A549 (cell line): Measurements from ENCODE around the gene RPL29. TPM values are rescaled to one million over a fixed set of nuclear protein-coding genes. Genes with fewer than 3 reads are reported as not detected.

Experiments
- ATAC-seq, 2 experiments: fragments of 200-7000 bp in 1 of 2; fragments of >200 bp in 1 of 2; cut with Nextera tagmentation in 1 of 2; cut with Tn5 transposase in 1 of 2; 3 replicates each; pipeline versions ENCODE4 v1.8.0 to v1.9.1; 2018 to 2020; ENCODE audit warnings: mild to moderate bottlenecking in 1 of 2, moderate library complexity in 1 of 2
- CTCF ChIA-PET: fragments of 300-600 bp; sonication (Branson Sonifier 250); formaldehyde crosslinking; extraction: SDS; loops from one replicate; lab custom pipeline; 2021; ENCODE audit warnings: antibody characterized with exemption, inconsistent platforms; lab: Yijun Ruan, JAX
- POLR2A ChIA-PET: fragments of 350-600 bp; formaldehyde crosslinking; extraction: SDS; loops from one replicate; lab custom pipeline; 2021; ENCODE audit warnings: antibody characterized with exemption, inconsistent platforms; lab: Yijun Ruan, JAX
- DNase-seq, 2 experiments: peaks; one replicate each; pipeline versions ENCODE4 v3.0.0 to v3.0.0-alpha.2; 2011 to 2016; ENCODE audit warnings: low read depth in 1 of 2, low spot score in 1 of 2
- FAIRE-seq: peaks from 2 replicates; lab custom pipeline; 2011; peaks lifted over from hg19 to GRCh38; lab: Jason Lieb, UNC
- H3K27ac ChIP-seq, 2 experiments: fragments of >200 bp; sonication (Bioruptor Twin); formaldehyde crosslinking; 3 replicates each; pipeline ENCODE4 v1.5.1; 2016 to 2017
- H3K4me1 ChIP-seq: fragments of >200 bp; sonication (Bioruptor Twin); formaldehyde crosslinking; 3 replicates; pipeline ENCODE4 v1.6.1; 2016
- H3K4me2 ChIP-seq: fragments of >200 bp; sonication (Bioruptor Twin); formaldehyde crosslinking; 3 replicates; pipeline ENCODE4 v1.6.1; 2016
- H3K4me3 ChIP-seq: fragments of >200 bp; sonication (Bioruptor Twin); formaldehyde crosslinking; 3 replicates; pipeline ENCODE4 v1.5.1; 2016
- H3K9me3 ChIP-seq: fragments of >200 bp; sonication (Bioruptor Twin); formaldehyde crosslinking; 3 replicates; pipeline ENCODE4 v1.6.1; 2016
- CEBPB ChIP-seq, 2 experiments: fragments of >200 bp in 1 of 2; sonication (Bioruptor Twin) in 1 of 2; formaldehyde crosslinking in 1 of 2; IDR thresholded peaks; 2 replicates each; pipeline ENCODE4 v1.6.1; 2012 to 2016
- EHF ChIP-seq: fragments of 250-450 bp; sonication (Bioruptor Pico); IDR thresholded peaks from 2 replicates; pipeline ENCODE4 v1.5.0; 2020; ENCODE audit warnings: mild to moderate bottlenecking
- EHMT2 ChIP-seq: fragments of 200-600 bp; sonication (generic); IDR thresholded peaks from 2 replicates; pipeline ENCODE4 v1.6.1; 2016; ENCODE audit warnings: antibody characterized with exemption, low read depth, mild to moderate bottlenecking, moderate library complexity
- ELK1 ChIP-seq: fragments of 150-350 bp; IDR thresholded peaks from 2 replicates; pipeline ENCODE4 v1.6.1; 2014; ENCODE audit warnings: low read depth, mild to moderate bottlenecking, low read length
- EP300 ChIP-seq, 2 experiments: fragments of >200 bp; sonication (Bioruptor Twin); formaldehyde crosslinking; IDR thresholded peaks; 2 replicates in 1 of 2; 3 replicates in 1 of 2; pipeline ENCODE4 v1.6.1; 2016 to 2017
- HES2 ChIP-seq: fragments of >200 bp; sonication (Bioruptor Twin); formaldehyde crosslinking; IDR thresholded peaks from 2 replicates; pipeline ENCODE4 v1.6.1; 2016
- HOXB5 ChIP-seq: fragments of 250-450 bp; sonication (Bioruptor Pico); IDR thresholded peaks from 2 replicates; pipeline ENCODE4 v1.5.0; 2020; ENCODE audit warnings: mild to moderate bottlenecking, moderate library complexity
- JUN ChIP-seq, 2 experiments: fragments of >200 bp; sonication (Bioruptor Twin); formaldehyde crosslinking; IDR thresholded peaks; 2 replicates in 1 of 2; 3 replicates in 1 of 2; pipeline ENCODE4 v1.6.1; 2016 to 2017
- KDM1A ChIP-seq: fragments of 200-600 bp; sonication (generic); IDR thresholded peaks from 2 replicates; pipeline ENCODE4 v1.6.1; 2016; ENCODE audit warnings: low read depth, mild to moderate bottlenecking
- KDM5A ChIP-seq: fragments of 200-600 bp; sonication (generic); IDR thresholded peaks from 2 replicates; pipeline ENCODE4 v1.6.1; 2016; ENCODE audit warnings: antibody characterized with exemption, mild to moderate bottlenecking
- NPAS2 ChIP-seq: fragments of 250-450 bp; sonication (Bioruptor Pico); IDR thresholded peaks from 2 replicates; pipeline ENCODE4 v1.8.0; 2022; ENCODE audit warnings: mild to moderate bottlenecking, moderate library complexity, borderline replicate concordance
- NR3C1 ChIP-seq: fragments of >200 bp; sonication (Bioruptor Twin); formaldehyde crosslinking; IDR thresholded peaks from 3 replicates; pipeline ENCODE4 v1.6.1; 2017
- RAD21 ChIP-seq, 2 experiments: fragments of >200 bp in 1 of 2; sonication (Bioruptor Twin) in 1 of 2; formaldehyde crosslinking in 1 of 2; IDR thresholded peaks in 1 of 2; conservative IDR thresholded peaks in 1 of 2; 2 replicates in 1 of 2; 3 replicates in 1 of 2; pipeline ENCODE4 v1.6.1; 2012 to 2018; ENCODE audit warnings: inconsistent platforms in 1 of 2
- RARB ChIP-seq: fragments of 250-450 bp; sonication (Bioruptor Pico); IDR thresholded peaks from 2 replicates; pipeline ENCODE4 v1.8.0; 2021; ENCODE audit warnings: mild to moderate bottlenecking, moderate library complexity
- RFX5 ChIP-seq: fragments of 450-650 bp; IDR thresholded peaks from 2 replicates; pipeline ENCODE4 v1.7.1; 2014; ENCODE audit warnings: antibody characterized with exemption, mild to moderate bottlenecking, moderate library complexity
- USF2 ChIP-seq: fragments of 450-650 bp; IDR thresholded peaks from 2 replicates; pipeline ENCODE4 v1.6.1; 2014; ENCODE audit warnings: antibody characterized with exemption
- ZNF302 ChIP-seq: fragments of 250-450 bp; sonication (Bioruptor Pico); IDR thresholded peaks from 2 replicates; pipeline ENCODE4 v1.9.0; 2021; ENCODE audit warnings: inconsistent platforms, mild to moderate bottlenecking, moderate library complexity
- WGBS: methylation state at CpG from one replicate; pipeline ENCODE4 v1.1.6; 2017; ENCODE audit errors: missing lambda C conversion rate; 5-methylcytosine and 5-hydroxymethylcytosine counted together
- polyA plus RNA-seq, 4 experiments: library from polyadenylated mRNA; depleted of rRNA in 3 of 4; stranded (reverse); fragments of >200 nt; fragmentation: RNase III in 1 of 4; extraction: RNeasy Plus Mini Kit Qiagen cat#74134 plus additional on column Dnase treatment in 1 of 4; gene quantifications; 2 replicates in 3 of 4; 3 replicates in 1 of 4; pipeline ENCODE4 v1.2.3, GENCODE V29; 2011 to 2017
- TF ChIP-seq, protein P1 (sequence below): fragments of 250-450 bp; sonication (Bioruptor Pico); IDR thresholded peaks from 2 replicates; pipeline ENCODE4 v1.5.0; 2021; ENCODE audit warnings: mild to moderate bottlenecking, moderate library complexity, borderline replicate concordance
- TF ChIP-seq, protein P2 (sequence below): IDR thresholded peaks from 2 replicates; pipeline ENCODE4 v1.6.1; 2012

The RPL29 gene
- polyA plus RNA-seq, 2 of the 4 experiments (the other 2 are of a cell fraction) = 808 to 1,152 TPM

GRCh38 chr3:51945926-51946705, 49.6 kb downstream of the RPL29 start:
- Histone ChIP-seq H3K4me1 (peaks cover 13% of the 10 kb centered on the region), H3K4me3 (no peak overlapping the region), H3K27ac (no peak overlapping the region), H3K9me3 (no peaks in the 10 kb centered on the region), H3K4me2 (no peak overlapping the region)
- ChIA-PET POLR2A (no interaction called here), CTCF (interaction anchor here (0.7 to 5.9 kb wide), 5 partner anchors 9 to 38 kb away, joined by 3 to 59 read pairs (median 5); partner anchors contain the start of genes ABHD14A, ABHD14B, ACY1 and GPR62)
- TF ChIP-seq NR3C1 (no peak), USF2 (no peak), EHF (no peak), HOXB5 (CRISPR knock-in tag) (no peak), ZNF302 (CRISPR knock-in tag) (no peak), CEBPB (IDR thresholded peaks at IDR 0.05) (no peak), RARB (no peak), NPAS2 (CRISPR knock-in tag) (no peak), EHMT2 (no peak), HES2 (no peak), RFX5 (no peak), KDM1A (no peak), KDM5A (no peak)
- TF ChIP-seq, protein P1, sequence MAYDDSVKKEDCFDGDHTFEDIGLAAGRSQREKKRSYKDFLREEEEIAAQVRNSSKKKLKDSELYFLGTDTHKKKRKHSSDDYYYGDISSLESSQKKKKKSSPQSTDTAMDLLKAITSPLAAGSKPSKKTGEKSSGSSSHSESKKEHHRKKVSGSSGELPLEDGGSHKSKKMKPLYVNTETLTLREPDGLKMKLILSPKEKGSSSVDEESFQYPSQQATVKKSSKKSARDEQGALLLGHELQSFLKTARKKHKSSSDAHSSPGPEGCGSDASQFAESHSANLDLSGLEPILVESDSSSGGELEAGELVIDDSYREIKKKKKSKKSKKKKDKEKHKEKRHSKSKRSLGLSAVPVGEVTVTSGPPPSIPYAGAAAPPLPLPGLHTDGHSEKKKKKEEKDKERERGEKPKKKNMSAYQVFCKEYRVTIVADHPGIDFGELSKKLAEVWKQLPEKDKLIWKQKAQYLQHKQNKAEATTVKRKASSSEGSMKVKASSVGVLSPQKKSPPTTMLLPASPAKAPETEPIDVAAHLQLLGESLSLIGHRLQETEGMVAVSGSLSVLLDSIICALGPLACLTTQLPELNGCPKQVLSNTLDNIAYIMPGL = no peak
- DNase-seq (no peak), ATAC-seq (no peak), FAIRE-seq (no peak)
- 80% methylated on average over 10 of the region's 14 CpGs for WGBS

- FAIRE-seq (no peak), ATAC-seq (no peak), DNase-seq (no peak)
- peaks cover 19% of the 10 kb centered on the region for H3K4me1 ChIP-seq
- POLR2A ChIA-PET = no interaction called here
- no peak overlapping the region for H3K4me2 ChIP-seq
- 84% methylated on average over 15 of the region's 18 CpGs for WGBS
- CTCF ChIA-PET = interaction anchor here (0.7 to 5.9 kb wide), 5 partner anchors 10 to 39 kb away, joined by 3 to 59 read pairs (median 5); partner anchors contain the start of genes ABHD14A, ABHD14B, ACY1 and GPR62
- no peaks in the 10 kb centered on the region for H3K9me3 ChIP-seq
- no peak overlapping the region for H3K4me3 ChIP-seq
- no peak overlapping the region for H3K27ac ChIP-seq
- no peak for TF ChIP-seq JUN (IDR thresholded peaks at IDR 0.05)
- no peak for TF ChIP-seq RAD21 (conservative IDR thresholded peaks at IDR 0.05 in 1 of 2, IDR thresholded peaks at IDR 0.05 in 1 of 2)
- TF ChIP-seq EP300 (IDR thresholded peaks at IDR 0.05) = no peak
- TF ChIP-seq, protein P2, sequence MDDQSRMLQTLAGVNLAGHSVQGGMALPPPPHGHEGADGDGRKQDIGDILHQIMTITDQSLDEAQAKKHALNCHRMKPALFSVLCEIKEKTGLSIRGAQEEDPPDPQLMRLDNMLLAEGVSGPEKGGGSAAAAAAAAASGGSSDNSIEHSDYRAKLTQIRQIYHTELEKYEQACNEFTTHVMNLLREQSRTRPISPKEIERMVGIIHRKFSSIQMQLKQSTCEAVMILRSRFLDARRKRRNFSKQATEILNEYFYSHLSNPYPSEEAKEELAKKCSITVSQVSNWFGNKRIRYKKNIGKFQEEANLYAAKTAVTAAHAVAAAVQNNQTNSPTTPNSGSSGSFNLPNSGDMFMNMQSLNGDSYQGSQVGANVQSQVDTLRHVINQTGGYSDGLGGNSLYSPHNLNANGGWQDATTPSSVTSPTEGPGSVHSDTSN = no peak
- no peak for TF ChIP-seq EHF
- no peak for TF ChIP-seq ELK1
Measured at GRCh38 chr3:51945031-51945840, 50.5 kb downstream of the RPL29 start.
